Subcutaneous adipose tissue (tissue), 4 donors: Measurements from ENCODE around the gene APOBEC2. TPM values are rescaled to one million over a fixed set of nuclear protein-coding genes. Genes with fewer than 3 reads are reported as not detected.

ENCODE experiments used
- total RNA-seq, 4 donors: library from RNA; depleted of rRNA; stranded (reverse); fragments of >200 nt; gene quantifications; one replicate each; pipeline ENCODE4 v1.1.0, GENCODE V29; 2016
- TF ChIP-seq, protein P1 (sequence below): fragments of 450-650 bp; IDR thresholded peaks from one replicate; pipeline ENCODE4 v1.5.1; 2016; ENCODE audit warnings: low read depth, mild to moderate bottlenecking, control low read depth, antibody characterized with exemption, moderate library complexity

Gene APOBEC2
- total RNA-seq, 4 donors from 2014 or later, result not detected

DNA sequence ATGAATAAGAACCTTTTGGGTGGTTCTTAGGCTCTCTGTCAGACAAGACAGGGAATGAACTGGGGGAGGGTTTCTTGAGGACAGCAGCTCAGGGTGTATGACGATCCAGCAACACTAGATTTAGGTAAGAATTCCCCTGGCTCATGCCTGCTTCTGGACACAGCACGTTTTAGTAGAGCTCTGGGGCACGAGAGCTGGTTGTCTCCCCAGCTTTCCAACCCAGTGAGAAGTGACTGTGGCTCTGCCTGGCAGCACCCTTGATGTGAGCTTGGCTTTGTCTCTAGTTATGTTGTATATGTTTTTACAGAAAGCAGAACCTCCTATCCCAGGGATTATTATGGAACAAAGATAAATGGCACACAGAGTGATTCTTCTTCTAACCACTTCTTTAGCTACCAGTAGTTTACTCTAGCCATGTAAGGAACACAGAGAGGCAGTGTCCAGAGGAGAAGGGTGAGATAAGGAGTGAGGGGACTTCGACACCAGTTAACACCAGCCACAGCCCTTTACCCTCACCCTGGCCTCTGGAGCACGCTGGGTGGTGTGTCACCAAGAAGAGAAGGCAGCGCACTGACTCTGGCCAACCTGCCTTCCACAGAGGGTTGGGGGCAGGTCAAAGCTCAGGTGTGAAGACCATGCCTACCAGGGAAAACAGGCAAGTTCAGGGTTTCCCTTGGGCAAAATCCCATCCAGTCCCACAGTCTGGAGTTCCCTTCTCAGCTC lies 3.9 kb downstream of the APOBEC2 start:
- TF ChIP-seq, protein P1, sequence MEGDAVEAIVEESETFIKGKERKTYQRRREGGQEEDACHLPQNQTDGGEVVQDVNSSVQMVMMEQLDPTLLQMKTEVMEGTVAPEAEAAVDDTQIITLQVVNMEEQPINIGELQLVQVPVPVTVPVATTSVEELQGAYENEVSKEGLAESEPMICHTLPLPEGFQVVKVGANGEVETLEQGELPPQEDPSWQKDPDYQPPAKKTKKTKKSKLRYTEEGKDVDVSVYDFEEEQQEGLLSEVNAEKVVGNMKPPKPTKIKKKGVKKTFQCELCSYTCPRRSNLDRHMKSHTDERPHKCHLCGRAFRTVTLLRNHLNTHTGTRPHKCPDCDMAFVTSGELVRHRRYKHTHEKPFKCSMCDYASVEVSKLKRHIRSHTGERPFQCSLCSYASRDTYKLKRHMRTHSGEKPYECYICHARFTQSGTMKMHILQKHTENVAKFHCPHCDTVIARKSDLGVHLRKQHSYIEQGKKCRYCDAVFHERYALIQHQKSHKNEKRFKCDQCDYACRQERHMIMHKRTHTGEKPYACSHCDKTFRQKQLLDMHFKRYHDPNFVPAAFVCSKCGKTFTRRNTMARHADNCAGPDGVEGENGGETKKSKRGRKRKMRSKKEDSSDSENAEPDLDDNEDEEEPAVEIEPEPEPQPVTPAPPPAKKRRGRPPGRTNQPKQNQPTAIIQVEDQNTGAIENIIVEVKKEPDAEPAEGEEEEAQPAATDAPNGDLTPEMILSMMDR, result no peak

DNA sequence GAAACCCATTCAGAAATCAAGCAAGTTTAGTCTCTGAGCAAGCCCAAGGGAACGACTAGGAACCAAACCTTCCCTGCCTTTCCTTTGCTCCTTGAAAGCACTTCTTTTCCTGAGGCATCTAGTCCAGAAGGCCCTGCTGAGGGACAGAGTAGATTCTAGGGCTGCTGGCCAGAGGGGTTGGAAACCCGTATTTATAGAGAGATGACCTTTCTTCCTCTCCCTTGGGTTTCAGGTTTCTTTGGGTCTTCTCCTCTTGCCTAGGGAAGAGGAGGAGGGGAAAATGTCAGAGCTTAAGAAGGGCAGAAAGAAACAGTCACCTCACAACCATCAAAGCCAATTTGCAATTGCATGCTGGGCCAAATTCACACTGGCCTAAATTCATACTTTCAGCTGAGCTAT lies 5.8 kb downstream of the APOBEC2 start:
- TF ChIP-seq, protein P1, result no peak

DNA sequence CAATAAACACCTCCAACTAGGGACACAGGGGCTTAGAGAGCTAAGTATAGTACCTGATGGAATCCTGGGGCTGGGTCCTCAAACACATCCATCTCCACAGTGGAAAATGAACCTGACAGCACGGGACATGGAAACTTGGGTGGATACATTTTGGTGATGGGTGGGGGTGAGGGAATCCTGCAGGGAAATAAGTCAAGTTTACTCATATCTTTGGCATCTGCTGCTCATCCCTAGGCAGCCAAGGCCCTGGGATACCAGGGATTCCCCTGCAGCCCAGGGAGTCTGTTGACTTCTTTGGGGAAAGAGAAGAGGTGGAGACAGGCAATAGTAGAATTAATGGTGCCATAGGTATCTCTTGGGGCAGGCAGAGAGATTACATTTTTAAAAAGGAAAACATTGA lies 6.6 kb downstream of the APOBEC2 start:
- TF ChIP-seq, protein P1, result no peak

DNA sequence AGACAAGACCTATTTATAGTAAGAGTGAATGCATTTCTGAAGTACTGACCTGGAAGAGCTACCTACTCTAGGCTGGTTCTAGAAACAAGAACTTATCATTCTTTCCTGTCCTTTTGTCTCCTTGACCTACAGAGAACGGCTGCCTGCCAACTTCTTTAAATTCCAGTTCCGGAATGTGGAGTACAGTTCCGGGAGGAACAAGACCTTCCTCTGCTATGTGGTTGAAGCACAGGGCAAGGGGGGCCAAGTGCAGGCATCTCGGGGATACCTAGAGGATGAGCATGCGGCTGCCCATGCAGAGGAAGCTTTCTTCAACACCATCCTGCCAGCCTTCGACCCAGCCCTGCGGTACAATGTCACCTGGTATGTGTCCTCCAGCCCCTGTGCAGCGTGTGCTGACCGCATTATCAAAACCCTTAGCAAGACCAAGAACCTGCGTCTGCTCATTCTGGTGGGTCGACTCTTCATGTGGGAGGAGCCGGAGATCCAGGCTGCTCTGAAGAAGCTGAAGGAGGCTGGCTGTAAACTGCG lies 8.3 kb downstream of the APOBEC2 start:
- TF ChIP-seq, protein P1, result no peak

DNA sequence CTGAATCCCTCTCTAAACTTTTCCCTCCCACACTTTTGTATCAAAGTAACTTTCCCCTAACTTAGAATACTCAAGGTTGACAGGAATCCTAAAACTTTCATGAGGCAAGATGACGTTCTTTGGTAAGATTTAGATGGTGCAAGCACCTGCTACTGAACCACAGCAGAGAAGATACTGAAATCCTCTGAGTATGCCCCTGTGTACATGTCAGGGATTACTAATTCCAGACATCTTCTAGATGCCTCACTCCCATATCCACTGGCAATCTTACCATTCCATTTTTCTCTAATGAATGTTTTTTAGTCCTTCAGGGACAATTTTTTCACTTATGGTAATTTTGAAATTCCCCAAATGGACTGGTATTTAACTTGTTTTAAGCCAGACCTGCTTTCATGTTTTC lies 9.1 kb downstream of the APOBEC2 start:
- TF ChIP-seq, protein P1, result no peak

DNA sequence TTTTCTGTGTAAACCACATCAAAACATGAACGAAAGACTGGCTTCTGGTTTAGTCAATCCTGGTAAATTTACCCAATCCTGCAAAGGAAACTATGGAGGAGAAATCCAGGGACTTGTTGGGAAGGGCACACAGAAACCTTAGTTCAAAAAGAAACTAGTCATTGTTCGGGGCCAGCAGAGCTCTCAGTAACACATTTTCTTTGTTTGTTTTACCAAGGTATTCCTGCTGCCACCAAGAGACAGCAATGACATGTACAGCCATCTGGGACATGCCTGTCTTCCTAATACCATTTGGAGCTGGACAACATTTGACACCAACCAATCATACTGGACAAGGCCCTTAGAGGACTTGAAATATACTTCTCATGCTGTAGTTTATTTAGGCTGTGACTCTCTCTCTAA lies 10.9 kb downstream of the APOBEC2 start:
- TF ChIP-seq, protein P1, result no peak

DNA sequence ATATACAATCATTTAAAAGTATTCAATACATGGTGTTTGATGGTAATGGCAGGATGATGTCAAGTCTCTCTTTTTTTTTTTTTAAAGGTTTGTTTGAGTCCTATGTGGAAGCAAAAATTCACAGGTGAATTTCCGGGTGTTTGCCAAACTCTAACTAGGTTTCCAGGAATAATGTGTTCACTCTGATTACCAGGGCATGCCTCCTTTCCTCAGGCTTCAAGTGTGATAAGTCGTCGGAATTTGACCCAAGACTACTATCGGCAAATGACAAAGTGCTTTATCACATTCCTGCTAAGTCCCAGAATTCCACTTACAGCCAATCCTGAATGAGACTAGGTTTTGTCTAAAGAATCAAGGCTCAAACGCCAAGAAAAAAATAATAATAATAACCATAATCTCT lies 11.8 kb downstream of the APOBEC2 start:
- TF ChIP-seq, protein P1, result no peak
